NB4 (cell line): ENCODE measurements around the gene CDKL5.

Source experiments
- DNase-seq: peaks from one replicate; pipeline ENCODE4 v3.0.0; 2010; ENCODE audit warnings: low read depth
- H3K4me3 ChIP-seq: one replicate; pipeline ENCODE4 v1.5.1; 2011; ENCODE audit warnings: mild to moderate bottlenecking, low read depth, low read length, moderate library complexity
- CTCF ChIP-seq: IDR thresholded peaks from one replicate; pipeline ENCODE4 v1.5.1; 2012; ENCODE audit warnings: low read depth, low read length
- MAX ChIP-seq: IDR thresholded peaks from 2 replicates; pipeline ENCODE4 v1.6.1; 2011; ENCODE audit warnings: low read depth, low read length
- MYC ChIP-seq: IDR thresholded peaks from 2 replicates; pipeline ENCODE4 v1.6.1; 2011; ENCODE audit warnings: low read depth, low read length
- POLR2A ChIP-seq: IDR thresholded peaks from 2 replicates; pipeline ENCODE4 v1.6.1; 2011; ENCODE audit warnings: mild to moderate bottlenecking; ENCODE audit not compliant: insufficient read length; ENCODE audit errors: extremely low read depth

CDKL5 gene

GRCh38 chrX:18652636-18653035, 227.2 kb downstream of the CDKL5 start:
- DNase-seq = no peak
- no peak for TF ChIP-seq POLR2A
- no peak for TF ChIP-seq CTCF
- TF ChIP-seq MYC = no peak
- no peak for TF ChIP-seq MAX
- no peak overlapping the region for H3K4me3 ChIP-seq

- DNase-seq = no peak
- no peak overlapping the region for H3K4me3 ChIP-seq
- TF ChIP-seq MYC = no peak
- no peak for TF ChIP-seq CTCF
- TF ChIP-seq MAX = no peak
- no peak for TF ChIP-seq POLR2A
Measured at GRCh38 chrX:18654875-18655836, 229.7 kb downstream of the CDKL5 start.

GRCh38 chrX:18661273-18661672, 235.9 kb downstream of the CDKL5 start:
- no peak for DNase-seq
- no peak for TF ChIP-seq MAX
- TF ChIP-seq CTCF = no peak
- no peak for TF ChIP-seq MYC
- TF ChIP-seq POLR2A = no peak

GRCh38 chrX:18664947-18665346, 239.5 kb downstream of the CDKL5 start:
- no peak for DNase-seq
- TF ChIP-seq CTCF (no peak), MAX (no peak), MYC (no peak), POLR2A (no peak)
- H3K4me3 ChIP-seq = no peak overlapping the region

More at GRCh38 chrX:18661273-18661672, 235.9 kb downstream of the CDKL5 start:
- H3K4me3 ChIP-seq = no peak overlapping the region

- no peak overlapping the region for H3K4me3 ChIP-seq
- no peak for DNase-seq
- TF ChIP-seq MAX = no peak
- no peak for TF ChIP-seq MYC
- no peak for TF ChIP-seq CTCF
- no peak for TF ChIP-seq POLR2A
Measured at GRCh38 chrX:18666614-18667013, 241.2 kb downstream of the CDKL5 start.
